Measurements from ENCODE around the gene TC2N. TPM values are rescaled to one million over a fixed set of nuclear protein-coding genes. Genes with fewer than 3 reads are reported as not detected.

TC2N gene
- total RNA-seq, 1 experiment from 2014 or later = 16.4 TPM

DNA sequence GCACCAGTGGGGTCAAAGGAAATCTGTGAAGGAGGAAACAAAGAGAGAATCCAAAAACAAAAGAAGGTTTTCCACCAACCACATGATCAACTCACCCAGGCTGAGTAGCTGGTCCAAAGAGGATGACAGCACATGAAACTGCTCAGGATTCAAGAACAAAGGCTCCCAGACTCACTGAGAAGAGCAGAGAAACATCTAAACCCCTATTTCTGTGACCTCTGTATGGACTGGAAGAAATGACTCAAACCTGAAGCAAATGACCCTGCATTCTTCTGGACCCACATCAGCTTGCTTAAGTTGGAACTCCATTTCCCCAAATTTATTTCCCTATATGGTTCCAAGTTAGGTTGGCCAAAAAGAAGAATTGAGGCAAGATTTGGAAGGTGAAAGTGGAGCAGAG lies 26.3 kb downstream of the TC2N start:
- Histone ChIP-seq H3K4ac (ENCODE audit: low read depth, low read length) (no peak overlapping the region), H3K18ac (ENCODE audit: insufficient read length, low read depth, low read length) (no peak overlapping the region), H3K9ac (ENCODE audit: extremely low read depth, insufficient read length, low read length) (no peak overlapping the region), H3K79me1 (ENCODE audit: insufficient read depth, low read depth, low read length, poor library complexity, severe bottlenecking) (no peaks in the 10 kb centered on the region), H3K27ac (ENCODE audit: insufficient read length, low read depth, low read length) (no peak overlapping the region), H3K56ac (ENCODE audit: insufficient read length, low read depth, low read length) (no peak overlapping the region), H2BK120ac (ENCODE audit: low read depth, low read length, poor library complexity, severe bottlenecking) (no peak overlapping the region), H3K9me3 (ENCODE audit: control insufficient read depth, low read depth, low read length) (no peaks in the 10 kb centered on the region), H3K79me2 (ENCODE audit: insufficient read depth, low read length) (no peaks in the 10 kb centered on the region), H2BK20ac (ENCODE audit: low read depth, low read length, poor library complexity, severe bottlenecking) (no peak overlapping the region), H2AK5ac (ENCODE audit: insufficient read length, low read length) (no peak overlapping the region), H2BK12ac (ENCODE audit: insufficient read length, low read depth, low read length) (no peak overlapping the region), H3K14ac (ENCODE audit: insufficient read depth, low read length) (no peak overlapping the region), H2BK5ac (ENCODE audit: insufficient read length, low read length) (no peak overlapping the region), H4K5ac (ENCODE audit: insufficient read length, low read depth, low read length) (no peak overlapping the region), H4K8ac (replicated peaks; ENCODE audit: insufficient read length, low read depth, low read length) (no peak overlapping the region), H2BK15ac (ENCODE audit: low read depth, low read length) (no peak overlapping the region), H3K23me2 (ENCODE audit: insufficient read length, low read depth, low read length, poor library complexity, severe bottlenecking) (no peaks in the 10 kb centered on the region), H2AFZ (ENCODE audit: low read length) (no peak overlapping the region), H3K23ac (ENCODE audit: insufficient read length, low read depth, low read length) (no peak overlapping the region), H4K20me1 (ENCODE audit: control insufficient read depth, insufficient read depth, insufficient read length) (no peaks in the 10 kb centered on the region), H3T11ph (ENCODE audit: low read length) (no peak overlapping the region), H3K4me1 (ENCODE audit: insufficient read depth, low read length) (no peaks in the 10 kb centered on the region), H4K91ac (ENCODE audit: insufficient read length, low read depth, low read length) (no peak overlapping the region), H3K27me3 (ENCODE audit: insufficient read depth, low read length) (no peaks in the 10 kb centered on the region), H3K4me2 (ENCODE audit: insufficient read depth, insufficient read length, low read length) (no peak overlapping the region)
- Mint-ChIP-seq H3K36me3 (ENCODE audit: insufficient read depth in 1 of 3, low read depth in 3 of 3) (no peaks in the 10 kb centered on the region), H3K9me3 (no peaks in the 10 kb centered on the region), H3K4me3 (no peak overlapping the region), H3K4me1 (peaks cover 0 to 4% of the 10 kb centered on the region in 2 experiments; a peak in 2 of 4 replicates), H3K27ac (no peak overlapping the region), H3K27me3 (ENCODE audit: low read depth) (peaks cover 2% of the 10 kb centered on the region)
- TF ChIP-seq, protein P1, sequence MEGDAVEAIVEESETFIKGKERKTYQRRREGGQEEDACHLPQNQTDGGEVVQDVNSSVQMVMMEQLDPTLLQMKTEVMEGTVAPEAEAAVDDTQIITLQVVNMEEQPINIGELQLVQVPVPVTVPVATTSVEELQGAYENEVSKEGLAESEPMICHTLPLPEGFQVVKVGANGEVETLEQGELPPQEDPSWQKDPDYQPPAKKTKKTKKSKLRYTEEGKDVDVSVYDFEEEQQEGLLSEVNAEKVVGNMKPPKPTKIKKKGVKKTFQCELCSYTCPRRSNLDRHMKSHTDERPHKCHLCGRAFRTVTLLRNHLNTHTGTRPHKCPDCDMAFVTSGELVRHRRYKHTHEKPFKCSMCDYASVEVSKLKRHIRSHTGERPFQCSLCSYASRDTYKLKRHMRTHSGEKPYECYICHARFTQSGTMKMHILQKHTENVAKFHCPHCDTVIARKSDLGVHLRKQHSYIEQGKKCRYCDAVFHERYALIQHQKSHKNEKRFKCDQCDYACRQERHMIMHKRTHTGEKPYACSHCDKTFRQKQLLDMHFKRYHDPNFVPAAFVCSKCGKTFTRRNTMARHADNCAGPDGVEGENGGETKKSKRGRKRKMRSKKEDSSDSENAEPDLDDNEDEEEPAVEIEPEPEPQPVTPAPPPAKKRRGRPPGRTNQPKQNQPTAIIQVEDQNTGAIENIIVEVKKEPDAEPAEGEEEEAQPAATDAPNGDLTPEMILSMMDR (conservative IDR thresholded peaks at IDR 0.05) = no peak
- no peak for DNase-seq
